HFFc6 (cell line): Measurements from ENCODE around the gene CD226. TPM values are rescaled to one million over a fixed set of nuclear protein-coding genes. Genes with fewer than 3 reads are reported as not detected.
A peak's percentile ranks its signal among the peaks of the same experiment; 100 is the strongest.

Experiments
- DNase-seq: peaks from one replicate; pipeline ENCODE4 v3.0.0-alpha.2; 2018
- H3K27ac Mint-ChIP-seq: 2 replicates; pipeline ENCODE4 v1.8.0; 2020; ENCODE audit warnings: mild to moderate bottlenecking, mixed read lengths
- H3K27me3 Mint-ChIP-seq: 2 replicates; pipeline ENCODE4 v1.8.0; 2021; ENCODE audit warnings: mild to moderate bottlenecking, moderate library complexity, mixed read lengths; ENCODE audit not compliant: insufficient read depth
- H3K36me3 Mint-ChIP-seq: 2 replicates; pipeline ENCODE4 v1.8.0; 2021; ENCODE audit warnings: low read depth, mixed read lengths
- H3K4me1 Mint-ChIP-seq: 2 replicates; pipeline ENCODE4 v1.8.0; 2020; ENCODE audit warnings: low read depth, mixed read lengths
- H3K4me3 Mint-ChIP-seq: 2 replicates; pipeline ENCODE4 v1.8.0; 2020; ENCODE audit warnings: mild to moderate bottlenecking, moderate library complexity, mixed read lengths
- H3K9me3 Mint-ChIP-seq: 2 replicates; pipeline ENCODE4 v1.8.0; 2020; ENCODE audit warnings: mild to moderate bottlenecking, mixed read lengths
- total RNA-seq, 6 experiments: library from RNA; stranded (reverse); fragmentation: NEBNext Ultra II Directional; extraction: Animal tissue kit (Norgen Biotek cat#: 25700); gene quantifications; 2 replicates in 1 of 6; 3 replicates in 5 of 6; pipeline ENCODE4 v1.2.3, GENCODE V29; 2021
- TF ChIP-seq, protein P1 (sequence below): fragments of 200-600 bp; sonication (generic); IDR thresholded peaks from 2 replicates; pipeline ENCODE4 v1.5.0; 2021; ENCODE audit warnings: antibody characterized with exemption, mild to moderate bottlenecking

The CD226 gene
- total RNA-seq, 6 experiments from 2014 or later = 0.14 to 0.78 (median 0.34) TPM

DNA sequence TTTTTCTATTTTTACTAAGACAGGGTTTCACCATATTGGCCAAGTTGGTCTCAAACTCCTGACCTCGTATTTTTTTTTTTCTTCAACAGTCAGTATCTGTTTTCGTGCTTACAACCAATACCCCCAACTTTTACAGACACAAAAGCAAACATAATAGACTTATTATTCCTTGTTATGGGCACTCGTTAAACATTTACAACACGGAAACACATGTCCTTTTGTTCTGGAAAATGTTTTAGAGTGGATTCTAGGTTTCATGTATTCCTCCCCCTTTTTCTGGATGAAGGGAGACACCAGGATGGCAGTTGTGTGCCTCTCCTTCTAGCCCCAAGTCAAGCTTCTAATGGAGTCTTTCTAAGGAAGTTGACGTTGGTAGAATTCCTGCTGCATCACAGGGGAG is 88.8 kb downstream of the CD226 start:
- no peaks in the 10 kb centered on the region for H3K36me3 Mint-ChIP-seq
- H3K27ac Mint-ChIP-seq = no peak overlapping the region
- no peaks in the 10 kb centered on the region for H3K9me3 Mint-ChIP-seq
- DNase-seq = no peak
- H3K27me3 Mint-ChIP-seq = peaks cover 2% of the 10 kb centered on the region; the same call in 1 of the 2 replicates
- peaks cover 6% of the 10 kb centered on the region for H3K4me1 Mint-ChIP-seq
- H3K4me3 Mint-ChIP-seq = no peak overlapping the region
- TF ChIP-seq, protein P1, sequence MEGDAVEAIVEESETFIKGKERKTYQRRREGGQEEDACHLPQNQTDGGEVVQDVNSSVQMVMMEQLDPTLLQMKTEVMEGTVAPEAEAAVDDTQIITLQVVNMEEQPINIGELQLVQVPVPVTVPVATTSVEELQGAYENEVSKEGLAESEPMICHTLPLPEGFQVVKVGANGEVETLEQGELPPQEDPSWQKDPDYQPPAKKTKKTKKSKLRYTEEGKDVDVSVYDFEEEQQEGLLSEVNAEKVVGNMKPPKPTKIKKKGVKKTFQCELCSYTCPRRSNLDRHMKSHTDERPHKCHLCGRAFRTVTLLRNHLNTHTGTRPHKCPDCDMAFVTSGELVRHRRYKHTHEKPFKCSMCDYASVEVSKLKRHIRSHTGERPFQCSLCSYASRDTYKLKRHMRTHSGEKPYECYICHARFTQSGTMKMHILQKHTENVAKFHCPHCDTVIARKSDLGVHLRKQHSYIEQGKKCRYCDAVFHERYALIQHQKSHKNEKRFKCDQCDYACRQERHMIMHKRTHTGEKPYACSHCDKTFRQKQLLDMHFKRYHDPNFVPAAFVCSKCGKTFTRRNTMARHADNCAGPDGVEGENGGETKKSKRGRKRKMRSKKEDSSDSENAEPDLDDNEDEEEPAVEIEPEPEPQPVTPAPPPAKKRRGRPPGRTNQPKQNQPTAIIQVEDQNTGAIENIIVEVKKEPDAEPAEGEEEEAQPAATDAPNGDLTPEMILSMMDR = no peak

DNA sequence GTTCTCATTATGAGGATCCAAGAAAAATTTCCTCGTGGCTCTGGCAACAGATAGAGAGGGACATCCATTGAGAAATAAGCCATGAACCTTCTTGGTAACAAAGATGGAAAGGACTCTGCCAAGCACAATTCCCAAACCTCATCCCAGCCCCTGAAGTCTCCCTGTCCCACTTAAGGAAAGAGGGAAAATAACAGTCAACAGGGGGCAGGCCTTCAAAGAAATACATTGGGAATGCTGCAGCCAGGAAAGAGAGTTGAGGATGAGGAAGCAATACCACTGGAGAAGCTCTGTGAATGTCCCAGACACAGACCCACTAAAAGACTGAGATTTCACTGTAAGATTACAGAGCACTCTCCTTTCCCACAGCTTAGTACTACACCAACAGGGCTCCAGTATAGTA is 93.2 kb downstream of the CD226 start:
- Mint-ChIP-seq H3K27me3 (peaks cover 2% of the 10 kb centered on the region), H3K4me3 (no peak overlapping the region), H3K27ac (no peak overlapping the region), H3K4me1 (no peaks in the 10 kb centered on the region), H3K36me3 (no peaks in the 10 kb centered on the region), H3K9me3 (no peaks in the 10 kb centered on the region)
- TF ChIP-seq, protein P1 = no peak
- DNase-seq = no peak

DNA sequence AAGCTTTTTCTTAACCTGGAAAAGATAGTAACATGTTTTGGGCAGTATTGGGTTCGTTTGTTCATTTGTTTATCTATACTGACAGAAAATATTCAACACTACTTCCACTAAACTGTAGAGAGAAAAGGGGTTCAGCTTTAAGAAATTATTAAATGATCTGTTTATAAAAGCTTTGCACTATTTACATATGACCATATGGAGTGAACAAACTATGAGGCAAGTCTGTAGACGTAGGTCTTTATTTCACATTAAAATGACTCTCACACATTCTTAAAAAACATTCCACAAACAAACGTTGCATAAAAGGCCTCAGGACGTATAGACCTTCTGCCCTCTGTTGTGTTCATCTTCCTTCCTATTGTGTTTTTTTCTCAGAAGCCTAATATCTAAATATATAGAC is 94.6 kb downstream of the CD226 start:
- no peaks in the 10 kb centered on the region for H3K36me3 Mint-ChIP-seq
- DNase-seq = no peak
- TF ChIP-seq, protein P1 = no peak
- H3K27me3 Mint-ChIP-seq = peaks cover 2% of the 10 kb centered on the region
- no peaks in the 10 kb centered on the region for H3K9me3 Mint-ChIP-seq
- no peak overlapping the region for H3K4me3 Mint-ChIP-seq
- H3K27ac Mint-ChIP-seq = no peak overlapping the region
- H3K4me1 Mint-ChIP-seq = no peaks in the 10 kb centered on the region

DNA sequence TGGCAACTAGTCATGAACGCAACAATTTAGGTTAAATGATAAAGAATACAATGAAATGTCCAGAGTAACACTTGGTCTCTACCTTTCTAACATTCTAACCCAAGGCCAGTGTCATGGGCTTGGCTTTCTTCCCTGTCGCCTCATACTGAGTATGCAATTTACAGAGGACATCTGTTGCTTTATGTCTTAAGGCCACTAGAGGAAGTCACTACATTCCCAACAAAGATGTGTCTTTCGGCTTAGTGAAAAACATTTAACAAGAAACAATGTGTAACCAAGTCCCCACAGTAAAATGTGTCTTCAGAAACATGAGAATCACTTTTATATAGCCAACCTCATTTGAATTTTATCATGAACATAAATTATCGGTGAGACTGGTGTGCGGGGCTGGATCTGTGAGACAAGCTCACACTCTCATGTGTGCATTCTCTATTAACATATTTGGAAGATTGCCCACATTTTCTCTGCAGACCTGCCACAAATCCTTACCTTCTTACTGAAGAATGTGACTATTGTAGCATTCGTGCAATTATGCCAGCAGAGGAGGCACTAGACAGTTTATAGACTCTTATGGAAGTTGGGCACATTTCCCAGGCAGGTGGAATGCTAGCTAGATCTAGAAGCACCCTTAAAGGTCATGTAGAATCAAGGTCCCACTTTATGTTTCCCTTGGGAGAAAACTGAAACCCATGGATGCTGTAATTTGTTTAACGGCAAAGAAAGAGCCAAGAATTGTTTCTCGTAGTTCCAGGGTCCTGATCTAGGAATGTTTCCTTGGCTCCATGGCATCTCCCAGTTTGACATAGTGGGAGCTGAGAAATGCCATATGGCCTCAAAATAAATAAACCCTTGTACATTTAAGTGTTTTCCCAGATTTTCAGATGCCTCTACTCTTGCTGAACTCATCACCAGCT is 101.8 kb downstream of the CD226 start:
- TF ChIP-seq, protein P1 = no peak; the same call in 1 of the 2 replicates
- no peaks in the 10 kb centered on the region for H3K9me3 Mint-ChIP-seq
- DNase-seq = peak; percentile 0
- peaks cover 5% of the 10 kb centered on the region for H3K27me3 Mint-ChIP-seq
- H3K4me3 Mint-ChIP-seq = no peak overlapping the region
- H3K36me3 Mint-ChIP-seq = no peaks in the 10 kb centered on the region
- H3K27ac Mint-ChIP-seq = no peak overlapping the region
- no peaks in the 10 kb centered on the region for H3K4me1 Mint-ChIP-seq

DNA sequence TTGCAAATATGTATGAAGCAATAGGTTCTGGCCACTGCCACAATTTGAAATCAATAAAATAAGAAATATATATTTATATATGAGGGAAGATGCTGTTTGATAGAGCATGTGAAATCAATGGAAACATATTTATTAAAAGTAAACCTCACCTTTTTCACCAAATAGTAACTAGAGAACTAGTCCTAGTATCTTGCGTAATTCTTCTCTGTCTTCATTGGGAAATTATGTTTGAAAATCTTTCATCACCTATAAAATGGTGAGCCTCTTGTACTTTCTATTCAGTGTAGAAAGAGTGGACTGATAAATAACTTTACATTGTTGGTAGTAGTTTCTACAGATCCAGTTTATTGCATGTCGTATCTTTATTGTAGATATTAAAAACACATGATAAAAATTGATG is 103.0 kb downstream of the CD226 start:
- Mint-ChIP-seq H3K36me3 (no peaks in the 10 kb centered on the region), H3K27ac (no peak overlapping the region)

More for the DNA sequence above, 103.0 kb downstream of the CD226 start:
- DNase-seq = no peak
- Mint-ChIP-seq H3K27me3 (peaks cover 5% of the 10 kb centered on the region; the same call in 1 of the 2 replicates), H3K9me3 (no peaks in the 10 kb centered on the region), H3K4me3 (no peak overlapping the region), H3K4me1 (no peaks in the 10 kb centered on the region)
- TF ChIP-seq, protein P1 = no peak
